ENCODE results near the gene RASD1. TPM values are rescaled to one million over a fixed set of nuclear protein-coding genes. Genes with fewer than 3 reads are reported as not detected.

RASD1 gene
- total RNA-seq, 1 experiment from 2014 or later, result 0.30 TPM

- Histone ChIP-seq H3K4me3 (replicated peaks in 1 of 2; ENCODE audit: low read depth in 1 of 2, low read length in 2 of 2) (no peak overlapping the region), H3K36me3 (ENCODE audit: control insufficient read depth in 1 of 2, insufficient read depth in 2 of 2, low read length in 2 of 2) (no peaks in the 10 kb centered on the region), H3K9me2 (ENCODE audit: insufficient read depth) (no peaks in the 10 kb centered on the region), H3K27me3 (ENCODE audit: insufficient read depth, low read length) (no peaks in the 10 kb centered on the region), H3K9me3 (ENCODE audit: control insufficient read depth in 1 of 2, insufficient read depth in 1 of 2, low read depth in 1 of 2, low read length in 2 of 2) (no peaks in the 10 kb centered on the region), H3K4me2 (ENCODE audit: low read length) (no peak overlapping the region), H2AFZ (ENCODE audit: low read depth, low read length, poor library complexity, severe bottlenecking) (no peak overlapping the region), H3K79me2 (ENCODE audit: insufficient read depth, low read length) (no peaks in the 10 kb centered on the region), H3K9ac (ENCODE audit: low read length) (no peak overlapping the region), H3K27ac (ENCODE audit: low read depth, low read length) (no peak overlapping the region), H4K20me1 (ENCODE audit: insufficient read depth) (no peaks in the 10 kb centered on the region), H3K4me1 (ENCODE audit: control insufficient read depth in 1 of 2, insufficient read depth in 2 of 2, low read length in 2 of 2) (no peaks in the 10 kb centered on the region)
- TF ChIP-seq FOSL1 (IDR thresholded peaks at IDR 0.05; ENCODE audit: low read depth), result no peak
- TF ChIP-seq SP1 (IDR thresholded peaks at IDR 0.05; ENCODE audit: low read depth), result no peak
- TF ChIP-seq POLR2A (IDR thresholded peaks at IDR 0.05; ENCODE audit: borderline replicate concordance, extremely low read depth, insufficient read depth, insufficient read length), result no peak
- no peak for TF ChIP-seq ATF3 (IDR thresholded peaks at IDR 0.05)
- no peak for TF ChIP-seq YY1 (IDR thresholded peaks at IDR 0.05; ENCODE audit: extremely low read depth, insufficient replicate concordance, low read depth, low read length)
- no peak for TF ChIP-seq CEBPB (IDR thresholded peaks at IDR 0.05; ENCODE audit: low read depth)
- TF ChIP-seq SRF (IDR thresholded peaks at IDR 0.05; ENCODE audit: low read depth), result no peak
- intact Hi-C loops (cut with micrococcal nuclease), result no loop called here
- ChIA-PET CTCF (no interaction called here), POLR2A (no interaction called here), RAD21 (ENCODE audit: low non-redundant PET in 1 of 2, low total read pairs in 2 of 2, uncharacterized antibody in 2 of 2, unreplicated experiment in 2 of 2) (no interaction called here)
- DNase-seq (ENCODE audit: low read depth, low spot score), result no peak
- BruUV-seq (replicated peaks), result no TSS peak
- ATAC-seq, result no peak
Measured at GRCh38 chr17:17535957-17536356, 39.8 kb upstream of the RASD1 start.

DNA sequence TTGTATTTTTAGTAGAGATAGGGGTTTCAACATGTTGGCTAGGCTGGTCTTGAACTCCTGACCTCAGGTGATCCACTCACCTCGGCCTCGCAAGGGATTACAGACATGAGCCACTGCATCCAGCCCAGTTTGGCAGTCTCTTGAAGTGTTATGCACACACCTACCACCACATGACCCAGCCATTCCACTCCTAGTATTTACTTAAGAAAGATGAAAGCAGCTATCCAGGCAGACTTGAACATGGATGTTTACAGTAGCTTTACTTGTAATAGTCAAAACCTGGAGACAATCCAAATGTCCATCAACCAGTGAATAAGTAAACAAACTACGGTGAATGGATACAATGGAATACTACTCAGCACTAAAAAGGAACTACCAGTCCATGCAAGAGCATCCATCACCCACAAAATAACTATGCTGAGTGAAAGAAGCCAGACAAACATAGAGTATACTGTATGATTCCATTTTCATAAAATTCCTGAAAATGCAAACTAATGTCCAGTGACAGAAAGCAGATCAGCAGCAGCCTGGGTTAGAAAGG, 37.8 kb upstream of the RASD1 start:
- DNase-seq (ENCODE audit: low read depth, low spot score), result no peak
- Histone ChIP-seq H4K20me1 (ENCODE audit: insufficient read depth) (no peaks in the 10 kb centered on the region), H3K36me3 (ENCODE audit: control insufficient read depth in 1 of 2, insufficient read depth in 2 of 2, low read length in 2 of 2) (no peaks in the 10 kb centered on the region), H3K9ac (ENCODE audit: low read length) (no peak overlapping the region), H3K9me2 (ENCODE audit: insufficient read depth) (no peaks in the 10 kb centered on the region), H2AFZ (ENCODE audit: low read depth, low read length, poor library complexity, severe bottlenecking) (no peak overlapping the region), H3K4me1 (ENCODE audit: control insufficient read depth in 1 of 2, insufficient read depth in 2 of 2, low read length in 2 of 2) (no peaks in the 10 kb centered on the region), H3K9me3 (ENCODE audit: control insufficient read depth in 1 of 2, insufficient read depth in 1 of 2, low read depth in 1 of 2, low read length in 2 of 2) (no peaks in the 10 kb centered on the region), H3K4me3 (replicated peaks in 1 of 2; ENCODE audit: low read depth in 1 of 2, low read length in 2 of 2) (no peak overlapping the region), H3K4me2 (ENCODE audit: low read length) (no peak overlapping the region), H3K79me2 (ENCODE audit: insufficient read depth, low read length) (no peaks in the 10 kb centered on the region), H3K27me3 (ENCODE audit: insufficient read depth, low read length) (no peaks in the 10 kb centered on the region), H3K27ac (ENCODE audit: low read depth, low read length) (no peak overlapping the region)
- no peak for TF ChIP-seq POLR2AphosphoS5 (IDR thresholded peaks at IDR 0.05; ENCODE audit: low read depth, low read length)
- no peak for TF ChIP-seq TCF7L2 (IDR thresholded peaks at IDR 0.05; ENCODE audit: borderline replicate concordance, extremely low read depth, insufficient read depth, insufficient read length)
- no peak for TF ChIP-seq RAD21 (IDR thresholded peaks at IDR 0.05; ENCODE audit: low read depth)
- TF ChIP-seq JUND (IDR thresholded peaks at IDR 0.05), result no peak
- no peak for TF ChIP-seq ELF1 (IDR thresholded peaks at IDR 0.05; ENCODE audit: borderline replicate concordance, low read depth)
- no peak for TF ChIP-seq SRF (IDR thresholded peaks at IDR 0.05; ENCODE audit: low read depth)
- TF ChIP-seq CBX3 (IDR thresholded peaks at IDR 0.05; ENCODE audit: low read depth), result no peak
- TF ChIP-seq EZH2phosphoT487 (IDR thresholded peaks at IDR 0.05; ENCODE audit: borderline replicate concordance), result no peak
- TF ChIP-seq ZNF274 (IDR thresholded peaks at IDR 0.05; ENCODE audit: low read depth, low read length), result no peak
- TF ChIP-seq CEBPB (IDR thresholded peaks at IDR 0.05; ENCODE audit: low read depth), result no peak
- TF ChIP-seq, protein P1, sequence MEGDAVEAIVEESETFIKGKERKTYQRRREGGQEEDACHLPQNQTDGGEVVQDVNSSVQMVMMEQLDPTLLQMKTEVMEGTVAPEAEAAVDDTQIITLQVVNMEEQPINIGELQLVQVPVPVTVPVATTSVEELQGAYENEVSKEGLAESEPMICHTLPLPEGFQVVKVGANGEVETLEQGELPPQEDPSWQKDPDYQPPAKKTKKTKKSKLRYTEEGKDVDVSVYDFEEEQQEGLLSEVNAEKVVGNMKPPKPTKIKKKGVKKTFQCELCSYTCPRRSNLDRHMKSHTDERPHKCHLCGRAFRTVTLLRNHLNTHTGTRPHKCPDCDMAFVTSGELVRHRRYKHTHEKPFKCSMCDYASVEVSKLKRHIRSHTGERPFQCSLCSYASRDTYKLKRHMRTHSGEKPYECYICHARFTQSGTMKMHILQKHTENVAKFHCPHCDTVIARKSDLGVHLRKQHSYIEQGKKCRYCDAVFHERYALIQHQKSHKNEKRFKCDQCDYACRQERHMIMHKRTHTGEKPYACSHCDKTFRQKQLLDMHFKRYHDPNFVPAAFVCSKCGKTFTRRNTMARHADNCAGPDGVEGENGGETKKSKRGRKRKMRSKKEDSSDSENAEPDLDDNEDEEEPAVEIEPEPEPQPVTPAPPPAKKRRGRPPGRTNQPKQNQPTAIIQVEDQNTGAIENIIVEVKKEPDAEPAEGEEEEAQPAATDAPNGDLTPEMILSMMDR (IDR thresholded peaks at IDR 0.05 in 2 of 3, conservative IDR thresholded peaks at IDR 0.05 in 1 of 3; ENCODE audit: borderline replicate concordance in 1 of 3, insufficient read depth in 1 of 3, low read depth in 2 of 3, low read length in 2 of 3), result no peak
- ChIA-PET RAD21 (ENCODE audit: low non-redundant PET in 1 of 2, low total read pairs in 2 of 2, uncharacterized antibody in 2 of 2, unreplicated experiment in 2 of 2) (no interaction called here), POLR2A (no interaction called here), CTCF (no interaction called here)
- no peak for ATAC-seq
- intact Hi-C loops (cut with micrococcal nuclease), result no loop called here
- BruUV-seq (replicated peaks), result no TSS peak

Data from HCT116 (cell line).